Renal cortex interstitium (tissue), 11 donors: Measurements from ENCODE around the gene TRIM8. TPM values are rescaled to one million over a fixed set of nuclear protein-coding genes. Genes with fewer than 3 reads are reported as not detected.

ENCODE experiments used
- DNase-seq, 11 donors: peaks; one replicate each; pipeline ENCODE4 v3.0.0-alpha.2; 2013; ENCODE audit warnings: low read depth in 9 of 11, low spot score in 4 of 11; ENCODE audit errors: extremely low read depth in 1 of 11
- polyA plus RNA-seq, 3 donors: library from polyadenylated mRNA; unstranded; fragments of 120-200 nt; gene quantifications; one replicate each; pipeline ENCODE4 v1.2.1, GENCODE V29; 2013; ENCODE audit not compliant: insufficient read length in 3 of 3

TRIM8 gene
- polyA plus RNA-seq, 3 donors, result 124 to 132 (median 127) TPM

DNA sequence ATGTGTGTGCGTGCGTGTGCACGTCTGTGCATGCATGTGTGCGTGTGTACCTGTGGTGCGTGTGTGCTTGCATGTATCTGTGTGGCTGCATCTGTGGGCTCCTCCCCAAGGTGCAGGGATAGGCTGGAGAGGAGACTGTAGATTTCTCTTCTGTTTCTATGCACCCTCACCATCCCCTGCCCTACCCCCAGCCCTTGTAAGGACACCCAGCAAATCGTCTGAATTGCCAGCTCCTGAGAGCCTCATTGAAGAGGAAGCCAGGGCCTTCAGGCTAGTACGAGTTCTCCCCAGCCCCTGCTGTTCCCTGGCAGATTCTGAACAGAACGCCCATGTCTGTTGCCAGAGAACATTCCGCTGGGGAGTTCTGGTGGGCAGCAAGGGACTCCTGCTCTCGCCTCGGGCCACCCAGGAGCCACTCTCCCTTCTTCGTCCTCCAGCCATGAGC lies 17.0 kb upstream of the TRIM8 start:
- DNase-seq, result no peak

DNA sequence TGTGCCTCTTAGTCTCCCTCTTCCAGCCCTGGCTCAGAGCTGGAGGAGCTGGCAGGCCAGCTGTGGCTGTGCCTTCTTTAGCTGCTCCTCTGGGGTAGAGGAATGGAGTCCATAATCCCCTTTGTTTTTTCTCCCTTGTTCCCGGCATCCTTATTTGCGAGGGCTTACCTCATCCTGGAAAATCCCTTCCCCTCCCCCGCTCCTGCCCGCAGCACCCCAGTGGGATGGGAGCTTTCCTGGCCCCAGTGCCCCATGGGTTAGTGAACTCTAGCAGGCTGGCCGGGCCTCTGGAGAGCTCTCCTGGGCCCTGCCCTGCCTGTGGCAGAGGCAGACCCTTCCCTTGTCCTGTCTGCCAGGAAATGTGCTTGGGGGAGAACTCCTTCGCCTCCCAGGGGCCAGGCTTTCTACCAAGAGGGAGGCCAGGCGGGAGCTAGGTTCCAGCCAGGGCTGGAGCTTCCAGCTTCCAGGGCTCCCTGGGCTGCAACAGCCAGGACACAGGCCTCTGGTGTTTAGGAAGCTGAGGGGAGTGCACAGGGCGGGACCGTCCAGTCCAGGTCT lies 16.5 kb upstream of the TRIM8 start:
- DNase-seq, result no peak

DNA sequence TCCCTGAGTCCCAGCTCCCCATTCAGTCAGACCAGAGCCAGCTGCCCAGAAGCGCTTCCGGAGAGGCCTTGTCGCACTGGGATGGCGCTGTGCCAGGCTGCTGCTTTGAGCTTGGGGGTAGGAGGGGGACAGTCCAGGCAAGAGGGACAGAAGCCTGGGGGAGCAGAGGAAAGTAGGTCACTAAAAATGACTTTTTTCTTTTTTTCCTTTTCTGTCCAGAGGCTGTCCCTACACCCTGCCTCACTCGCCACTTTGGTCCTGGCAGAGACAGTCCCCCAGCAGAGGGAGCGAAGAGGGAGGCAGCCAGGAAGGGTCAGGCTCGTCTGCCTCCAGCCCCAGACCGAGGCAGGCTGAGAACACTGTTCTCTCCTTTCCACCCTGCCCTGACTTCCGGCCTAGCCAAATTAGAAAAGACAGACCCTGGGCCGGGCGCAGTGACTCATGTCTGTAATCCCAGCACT lies 15.8 kb upstream of the TRIM8 start:
- no peak for DNase-seq

GRCh38 chr10:102629661-102630614 lies 14.3 kb upstream of the TRIM8 start:
- DNase-seq, result peak in 7 of 11 donors; percentile 46 to 83 (median 64)

DNA sequence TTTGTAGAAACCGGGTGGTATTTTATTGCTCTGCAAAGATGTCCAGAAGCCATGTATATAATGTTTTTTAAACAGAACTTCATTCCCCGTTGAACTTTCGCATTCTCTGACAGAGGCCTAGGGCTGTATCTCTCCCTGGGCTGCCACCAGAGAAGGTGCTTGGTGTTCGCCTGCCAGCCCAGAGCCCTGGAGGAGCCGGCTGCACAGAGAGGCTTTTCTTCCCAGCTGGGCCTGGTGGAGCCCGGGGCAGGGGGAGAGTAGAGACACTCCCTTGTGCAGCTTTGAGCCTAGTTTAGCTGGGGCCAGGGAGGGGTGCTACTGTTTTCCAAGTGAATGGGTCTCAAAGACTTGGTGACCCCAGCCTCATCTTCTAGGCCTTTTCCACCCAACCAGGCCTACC lies 13.6 kb upstream of the TRIM8 start:
- DNase-seq, result no peak

DNA sequence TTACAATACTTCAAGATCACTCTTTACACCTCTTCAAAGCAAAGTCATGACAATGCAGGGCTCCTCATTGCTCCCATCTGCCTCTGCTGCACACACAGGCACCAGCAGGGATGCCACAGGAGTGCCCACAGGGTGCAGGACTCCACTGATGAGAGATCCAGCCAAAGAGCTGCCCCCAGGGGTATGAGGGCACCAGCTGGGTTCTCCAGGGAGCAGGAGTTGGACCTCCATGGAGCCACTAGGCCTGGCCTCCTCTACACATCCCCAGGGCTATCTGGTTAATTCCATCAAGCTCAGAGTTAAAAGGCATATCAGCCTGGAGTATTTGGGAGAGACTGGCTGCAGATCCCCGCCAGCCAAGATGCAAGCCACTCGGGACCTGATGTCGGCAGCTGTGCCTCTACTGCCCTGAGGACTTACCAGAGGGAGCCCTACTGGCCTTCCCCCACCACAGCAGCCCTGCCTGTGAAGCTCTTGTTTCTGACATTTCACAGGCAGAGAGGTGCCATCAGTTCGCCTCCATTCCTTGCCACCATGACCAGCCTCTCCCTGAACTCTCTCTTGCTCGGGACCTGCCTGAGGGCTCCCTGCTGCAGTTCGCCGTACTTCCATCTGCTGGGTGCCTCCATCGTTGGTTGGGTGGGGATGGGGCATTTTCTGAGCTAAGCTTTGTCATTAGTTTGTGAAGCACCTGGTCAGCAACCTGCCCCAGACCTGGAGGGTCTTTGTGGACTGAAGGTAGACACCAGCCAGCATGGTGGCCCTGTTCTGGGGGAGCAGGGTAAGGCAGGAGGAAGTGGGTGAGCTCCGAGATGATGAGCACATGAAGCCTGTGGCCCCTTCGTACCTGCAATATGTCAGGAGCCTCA lies 12.5 kb upstream of the TRIM8 start:
- no peak for DNase-seq

DNA sequence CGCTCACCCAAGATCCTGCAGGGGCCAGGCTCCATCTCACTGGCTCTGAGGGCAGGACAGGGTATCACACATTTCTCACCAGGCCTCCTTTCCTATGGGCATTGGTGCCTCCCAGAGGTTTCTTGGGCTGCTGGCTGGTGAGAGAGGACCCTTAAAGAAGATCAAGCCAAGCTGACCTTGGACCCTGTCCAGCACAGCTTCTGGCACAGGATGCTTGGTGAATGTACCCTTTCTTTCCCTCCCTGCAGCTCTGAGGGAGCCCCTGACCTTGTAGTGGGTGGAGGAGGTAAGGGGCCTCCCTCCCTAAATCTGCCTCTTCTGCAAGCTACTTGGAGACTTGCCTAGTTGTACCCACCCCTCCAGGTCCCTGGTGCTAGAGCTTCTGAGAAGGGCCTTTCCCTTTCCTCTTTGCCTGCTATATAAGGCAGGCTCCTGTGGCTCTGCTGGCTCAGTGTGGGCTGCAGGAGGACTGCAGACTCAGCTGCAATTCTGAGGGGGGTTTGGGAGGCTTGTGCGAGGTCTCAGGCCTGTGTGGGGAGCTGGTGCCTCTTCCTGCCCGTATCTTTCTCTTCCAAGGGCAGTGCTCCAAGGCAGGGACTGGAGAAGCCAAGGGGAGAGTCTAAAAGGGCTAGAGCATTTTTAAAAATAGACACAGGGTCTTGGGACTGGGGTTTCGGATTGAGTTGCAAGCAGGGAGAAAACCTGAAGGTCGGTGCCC lies 11.7 kb upstream of the TRIM8 start:
- DNase-seq, result no peak

DNA sequence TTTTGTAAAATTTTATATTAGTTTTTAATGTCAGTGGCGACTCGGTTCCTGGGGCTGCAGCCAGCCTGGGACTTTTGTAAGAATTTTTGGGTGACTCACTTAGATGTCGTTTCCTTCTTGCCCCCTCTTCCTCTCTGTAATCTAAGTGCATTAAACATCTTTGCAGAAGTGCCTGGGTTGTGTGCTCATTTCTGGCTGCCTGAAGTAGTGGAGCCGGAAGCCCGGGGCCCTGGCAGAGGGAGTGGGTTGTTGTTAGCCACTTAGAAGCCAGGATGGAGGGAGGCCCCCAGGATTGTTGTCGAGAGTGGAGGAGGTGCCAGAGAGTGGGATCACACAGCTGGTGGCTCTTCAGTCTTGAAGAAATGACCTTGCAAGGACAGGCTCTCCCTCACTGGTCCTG lies 11.0 kb upstream of the TRIM8 start:
- no peak for DNase-seq

DNA sequence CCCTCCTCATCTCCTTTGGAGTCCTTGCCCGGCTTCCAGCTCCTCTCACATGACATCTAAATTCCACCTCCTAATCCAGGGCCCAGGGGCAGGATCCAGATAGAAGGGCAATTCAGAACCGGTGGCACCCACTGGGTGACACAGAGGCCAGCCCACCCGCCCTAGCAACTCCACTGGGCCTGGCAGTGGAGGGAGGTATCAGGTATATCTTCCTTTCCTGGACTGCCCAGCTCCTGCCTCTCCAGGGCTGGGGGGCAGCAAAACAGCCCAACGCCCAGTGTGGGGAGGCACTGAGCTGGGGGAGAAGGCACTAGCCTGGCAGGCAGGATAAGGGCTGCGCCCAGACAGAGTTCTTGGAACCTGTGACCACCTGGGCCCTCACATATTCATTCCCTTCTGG lies 10.4 kb upstream of the TRIM8 start:
- no peak for DNase-seq

DNA sequence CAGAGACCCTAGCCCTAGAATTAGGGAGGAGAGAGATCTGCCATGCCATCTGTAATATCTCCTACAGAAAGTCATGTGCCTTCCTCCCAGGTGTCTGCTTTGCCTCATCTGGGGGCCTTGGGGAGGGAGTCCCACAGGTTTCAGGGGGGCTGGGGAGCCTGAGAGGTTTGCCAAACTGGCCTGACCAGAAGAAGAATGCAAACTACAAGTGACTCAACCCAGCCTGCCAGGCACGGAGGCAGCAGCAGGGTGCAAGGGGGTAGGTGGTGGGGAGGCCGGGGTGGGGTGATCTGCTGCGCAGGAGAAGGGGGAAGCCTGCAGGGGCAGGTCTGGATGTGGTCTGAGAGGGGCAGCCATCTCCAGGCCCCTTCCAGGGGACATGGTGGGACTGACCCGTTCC lies 9.6 kb upstream of the TRIM8 start:
- DNase-seq, result no peak

DNA sequence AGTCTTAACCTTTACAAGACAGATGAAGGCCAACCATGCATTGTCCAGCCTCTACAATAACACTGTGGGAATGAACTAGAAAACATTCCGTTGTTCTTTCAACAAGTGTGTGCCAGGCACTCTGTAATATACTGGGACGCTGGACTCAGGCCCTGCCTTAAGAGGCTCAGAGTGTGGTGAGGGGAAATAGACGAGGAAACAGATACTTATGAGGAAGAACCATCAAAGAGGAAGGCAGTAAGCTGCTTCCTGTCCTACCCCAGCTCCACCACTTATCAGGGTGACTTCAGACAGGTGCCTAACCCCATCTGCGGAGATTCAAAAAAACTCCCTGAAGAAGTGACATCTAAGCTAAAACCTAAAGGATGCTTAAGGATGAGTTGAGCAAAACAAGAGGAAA lies 8.9 kb upstream of the TRIM8 start:
- DNase-seq, result no peak

DNA sequence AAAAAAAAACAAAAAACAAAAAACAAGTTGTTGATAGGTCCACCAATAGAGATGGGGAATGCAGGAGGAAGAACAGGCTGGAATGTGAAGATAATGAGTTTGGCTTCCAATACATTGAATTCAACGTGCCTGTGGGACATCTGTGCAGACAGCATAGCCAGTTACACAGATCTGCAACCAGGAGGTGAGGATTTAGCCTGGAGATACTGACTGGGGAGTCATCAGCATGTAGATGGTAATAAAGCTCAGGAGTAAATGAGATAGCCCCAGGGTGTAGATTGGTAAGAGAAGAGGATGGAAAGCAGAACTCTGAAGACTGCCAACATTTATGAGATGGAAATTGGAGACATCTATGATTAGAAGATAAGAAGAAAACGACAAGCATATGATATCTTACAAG lies 4.7 kb upstream of the TRIM8 start:
- DNase-seq, result no peak

GRCh38 chr10:102641402-102641801 lies 2.9 kb upstream of the TRIM8 start:
- DNase-seq, result peak in 1 of 11 donors; percentile 59

GRCh38 chr10:102641880-102642735 lies 2.2 kb upstream of the TRIM8 start:
- DNase-seq, result peak; percentile 92 to 98 (median 97)

GRCh38 chr10:102642736-102643335 lies 1.4 kb upstream of the TRIM8 start:
- no peak for DNase-seq

DNA sequence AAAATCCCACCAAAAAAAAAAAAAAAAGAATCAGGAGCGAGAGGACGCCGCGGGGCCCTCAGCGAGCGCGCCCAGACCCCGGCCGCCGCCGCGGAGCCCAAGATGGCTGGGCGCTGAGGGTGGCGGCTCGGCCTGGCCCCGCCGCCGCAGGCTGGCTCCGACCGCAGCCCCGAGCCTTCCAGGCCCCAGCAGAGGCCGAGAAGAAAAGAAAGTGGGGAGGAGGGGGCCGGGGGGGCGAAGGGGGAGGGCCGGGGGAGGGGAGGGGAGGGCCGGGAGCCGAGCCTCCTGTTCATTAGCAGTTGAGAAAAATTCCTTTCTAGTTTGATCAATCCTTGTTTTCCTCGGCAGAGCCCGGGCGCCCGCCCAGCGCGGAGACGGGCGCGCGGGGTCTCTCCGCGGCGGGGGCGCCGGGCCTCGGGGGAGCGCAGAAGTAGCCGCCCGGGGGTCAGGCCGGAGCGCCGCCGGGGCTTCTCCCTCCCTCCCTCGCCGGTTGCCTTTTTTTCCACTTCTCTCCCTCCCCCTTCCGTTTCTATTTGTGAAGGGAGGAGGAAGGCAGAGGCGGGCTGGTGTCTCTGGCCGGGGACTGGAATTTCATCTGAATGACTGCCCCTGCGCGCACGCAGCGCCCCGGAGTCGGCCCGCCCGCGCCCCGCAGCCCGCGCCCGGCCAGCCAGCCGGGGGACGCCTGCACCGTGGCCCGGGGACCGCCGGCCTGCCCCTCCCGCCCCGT lies 778 bp upstream of the TRIM8 start:
- peak in 3 of 11 donors; percentile 53 to 59 (median 58) for DNase-seq
